ENCODE data around the gene IFIT2.

GRCh38 chr10:89337484-89337883 is 35.6 kb downstream of the IFIT2 start:
- no peak for TF ChIP-seq EZH2 (IDR thresholded peaks at IDR 0.05; ENCODE audit: borderline replicate concordance, low read length)
- no peak for TF ChIP-seq CTCF (IDR thresholded peaks at IDR 0.05; ENCODE audit: low read length)
